Measurements from ENCODE around the gene DCBLD1.

DCBLD1 gene

GRCh38 chr6:117520603-117521395 is 38.3 kb downstream of the DCBLD1 start:
- Histone ChIP-seq H3K4me3 (ENCODE audit: insufficient read depth, low read length, poor library complexity, severe bottlenecking) (no peak overlapping the region), H4K20me1 (ENCODE audit: low read depth, low read length) (no peaks in the 10 kb centered on the region), H2AFZ (ENCODE audit: low read depth, low read length, severe bottlenecking) (no peak overlapping the region), H3K27me3 (ENCODE audit: low read length) (no peaks in the 10 kb centered on the region), H3K9ac (ENCODE audit: low read length) (no peak overlapping the region), H3K79me2 (ENCODE audit: insufficient read depth, low read length) (no peaks in the 10 kb centered on the region), H3F3A (ENCODE audit: insufficient read depth) (no peaks in the 10 kb centered on the region), H3K27ac (ENCODE audit: low read depth, low read length) (no peak overlapping the region), H3K9me2 (replicated peaks; ENCODE audit: insufficient read depth, low read length) (no peaks in the 10 kb centered on the region), H3K36me3 (ENCODE audit: low read length) (no peaks in the 10 kb centered on the region), H3K9me3 (ENCODE audit: insufficient read depth, low read length) (no peaks in the 10 kb centered on the region), H3K4me2 (ENCODE audit: low read depth, low read length, poor library complexity, severe bottlenecking) (no peak overlapping the region)
- no peak for TF ChIP-seq EZH2phosphoT487 (conservative IDR thresholded peaks at IDR 0.05; ENCODE audit: low read length)
- TF ChIP-seq CTCF (IDR thresholded peaks at IDR 0.05; ENCODE audit: insufficient read depth, low read length, poor library complexity, severe bottlenecking), result no peak

- no peaks in the 10 kb centered on the region for H3K36me3 ChIP-seq (ENCODE audit: low read length)
- no peaks in the 10 kb centered on the region for H3K79me2 ChIP-seq (ENCODE audit: insufficient read depth, low read length)
- H3K27ac ChIP-seq (ENCODE audit: low read depth, low read length), result no peak overlapping the region
- H4K20me1 ChIP-seq (ENCODE audit: low read depth, low read length), result no peaks in the 10 kb centered on the region
- no peaks in the 10 kb centered on the region for H3F3A ChIP-seq (ENCODE audit: insufficient read depth)
- H3K4me2 ChIP-seq (ENCODE audit: low read depth, low read length, poor library complexity, severe bottlenecking), result no peak overlapping the region
- H3K9ac ChIP-seq (ENCODE audit: low read length), result no peak overlapping the region
- no peak overlapping the region for H2AFZ ChIP-seq (ENCODE audit: low read depth, low read length, severe bottlenecking)
- H3K27me3 ChIP-seq (ENCODE audit: low read length), result no peaks in the 10 kb centered on the region
- H3K9me2 ChIP-seq (replicated peaks; ENCODE audit: insufficient read depth, low read length), result no peaks in the 10 kb centered on the region
- no peaks in the 10 kb centered on the region for H3K9me3 ChIP-seq (ENCODE audit: insufficient read depth, low read length)
- H3K4me3 ChIP-seq (ENCODE audit: insufficient read depth, low read length, poor library complexity, severe bottlenecking), result no peak overlapping the region
- no peak for TF ChIP-seq CTCF (IDR thresholded peaks at IDR 0.05; ENCODE audit: insufficient read depth, low read length, poor library complexity, severe bottlenecking)
- no peak for TF ChIP-seq EZH2phosphoT487 (conservative IDR thresholded peaks at IDR 0.05; ENCODE audit: low read length)
Observed at GRCh38 chr6:117521791-117522502, 39.5 kb downstream of the DCBLD1 start.

- H3K9me2 ChIP-seq (replicated peaks; ENCODE audit: insufficient read depth, low read length), result no peaks in the 10 kb centered on the region
- H3K9ac ChIP-seq (ENCODE audit: low read length), result no peak overlapping the region
- H3K79me2 ChIP-seq (ENCODE audit: insufficient read depth, low read length), result no peaks in the 10 kb centered on the region
- no peaks in the 10 kb centered on the region for H3K36me3 ChIP-seq (ENCODE audit: low read length)
- no peaks in the 10 kb centered on the region for H4K20me1 ChIP-seq (ENCODE audit: low read depth, low read length)
- H3K27ac ChIP-seq (ENCODE audit: low read depth, low read length), result no peak overlapping the region
- H3F3A ChIP-seq (ENCODE audit: insufficient read depth), result no peaks in the 10 kb centered on the region
- TF ChIP-seq EZH2phosphoT487 (conservative IDR thresholded peaks at IDR 0.05; ENCODE audit: low read length), result no peak
- no peak for TF ChIP-seq CTCF (IDR thresholded peaks at IDR 0.05; ENCODE audit: insufficient read depth, low read length, poor library complexity, severe bottlenecking)
- H3K4me3 ChIP-seq (ENCODE audit: insufficient read depth, low read length, poor library complexity, severe bottlenecking), result no peak overlapping the region
- H3K27me3 ChIP-seq (ENCODE audit: low read length), result no peaks in the 10 kb centered on the region
- no peaks in the 10 kb centered on the region for H3K9me3 ChIP-seq (ENCODE audit: insufficient read depth, low read length)
- no peak overlapping the region for H2AFZ ChIP-seq (ENCODE audit: low read depth, low read length, severe bottlenecking)
- no peak overlapping the region for H3K4me2 ChIP-seq (ENCODE audit: low read depth, low read length, poor library complexity, severe bottlenecking)
Observed at GRCh38 chr6:117525607-117526006, 43.1 kb downstream of the DCBLD1 start.
